ENCODE data around the gene NQO2. TPM values are rescaled to one million over a fixed set of nuclear protein-coding genes. Genes with fewer than 3 reads are reported as not detected.

Gene NQO2
- total RNA-seq, 3 donors from 2014 or later, result 13.4 to 24.1 (median 23.2) TPM

DNA sequence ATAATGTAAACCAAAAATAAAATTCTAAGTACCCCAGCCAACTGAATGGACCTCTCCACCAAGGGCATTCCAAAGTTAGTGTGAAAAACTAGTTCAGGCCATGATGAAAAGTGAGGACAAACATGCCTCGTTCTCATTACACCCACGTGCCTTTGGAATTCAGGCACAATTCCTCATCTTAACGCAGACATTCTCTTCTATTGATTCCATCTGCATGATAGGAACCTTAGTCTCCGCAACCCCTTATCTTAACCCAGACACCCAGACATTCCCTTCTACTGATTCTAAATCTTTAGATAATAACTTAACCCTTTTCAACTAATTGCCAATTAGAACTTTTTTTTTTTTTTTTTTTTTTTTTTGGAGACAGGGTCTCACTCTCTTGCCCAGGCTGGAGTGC, 20.8 kb upstream of the NQO2 start:
- ATAC-seq (no peak), DNase-seq (no peak)
- Histone ChIP-seq H3K4me3 (no peak overlapping the region), H3K4me1 (ENCODE audit: low read depth) (peaks cover 42% of the 10 kb centered on the region), H3K9me3 (no peaks in the 10 kb centered on the region), H3K36me3 (ENCODE audit: low read depth) (no peaks in the 10 kb centered on the region)
- TF ChIP-seq CTCF (IDR thresholded peaks at IDR 0.05), result no peak
- intact Hi-C loops (cut with DNase I, micrococcal nuclease), result no loop called here

- no peak for DNase-seq
- no peak for TF ChIP-seq CTCF (IDR thresholded peaks at IDR 0.05)
- Histone ChIP-seq H3K36me3 (ENCODE audit: low read depth) (no peaks in the 10 kb centered on the region), H3K4me3 (no peak overlapping the region), H3K9me3 (no peaks in the 10 kb centered on the region), H3K4me1 (ENCODE audit: low read depth) (peaks cover 42% of the 10 kb centered on the region)
- ATAC-seq, result peak; percentile 67
- intact Hi-C loops (cut with DNase I, micrococcal nuclease), result no loop called here
Measured at GRCh38 chr6:2979819-2980464, 19.8 kb upstream of the NQO2 start.

DNA sequence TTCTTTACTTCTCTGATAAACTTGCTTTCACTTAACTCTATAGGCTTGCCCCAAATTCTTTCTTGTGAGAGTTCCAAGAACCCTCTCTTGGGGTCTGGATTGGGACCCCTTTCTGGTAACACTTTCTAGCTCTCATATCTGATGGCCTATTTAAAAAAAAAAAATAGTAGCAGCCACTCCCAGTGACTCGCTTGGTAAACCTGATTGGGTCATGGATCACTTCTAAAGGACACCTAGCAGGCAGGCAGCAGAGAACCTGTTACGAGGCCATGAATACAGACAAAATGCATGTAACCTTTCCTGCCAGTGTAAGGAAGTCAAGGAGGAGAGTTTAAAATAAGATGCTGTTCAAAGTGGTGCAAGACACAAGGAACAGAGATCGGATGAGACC, 19.2 kb upstream of the NQO2 start:
- Histone ChIP-seq H3K9me3 (no peaks in the 10 kb centered on the region), H3K4me1 (ENCODE audit: low read depth) (peaks cover 42% of the 10 kb centered on the region), H3K36me3 (ENCODE audit: low read depth) (no peaks in the 10 kb centered on the region), H3K4me3 (no peak overlapping the region)
- ATAC-seq, result peak; percentile 50
- intact Hi-C loops (cut with DNase I, micrococcal nuclease), result no loop called here
- DNase-seq, result no peak
- no peak for TF ChIP-seq CTCF (IDR thresholded peaks at IDR 0.05)

DNA sequence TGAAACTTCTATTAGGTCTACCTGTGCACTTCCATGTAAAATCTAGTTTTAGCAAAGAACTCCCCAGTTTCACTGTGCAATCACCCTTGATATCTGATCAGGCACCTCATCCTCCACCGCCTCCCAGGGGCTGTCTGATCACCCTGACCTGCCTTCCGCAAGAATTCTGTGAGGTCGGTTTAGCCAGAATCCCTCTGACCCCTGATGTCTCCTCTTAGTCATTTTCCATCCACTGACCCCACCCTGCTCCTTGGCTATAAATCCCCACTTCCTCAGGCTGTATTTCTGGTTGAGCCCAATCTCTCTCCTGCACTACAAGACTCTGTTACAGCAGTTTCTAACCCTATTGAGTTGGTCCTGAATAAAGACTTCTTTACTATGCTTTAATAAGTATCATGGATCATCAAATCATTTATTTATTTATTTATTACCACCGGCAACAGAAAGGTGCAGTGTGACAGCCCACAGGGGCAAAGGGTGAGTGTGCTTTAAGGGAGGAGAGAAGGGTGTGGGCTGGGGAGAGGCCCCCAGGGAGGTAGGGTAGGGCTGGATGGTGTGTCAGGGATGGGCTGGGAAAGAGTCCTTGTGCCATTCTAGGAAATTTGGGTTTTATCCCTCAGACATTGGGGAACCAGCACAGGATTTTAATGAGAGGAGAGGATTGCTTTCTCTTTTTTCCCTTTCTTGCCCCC, 17.1 kb upstream of the NQO2 start:
- ATAC-seq (peak; percentile 56), DNase-seq (peak in 1 of 3 donors; percentile 53)
- Histone ChIP-seq H3K4me1 (ENCODE audit: low read depth) (peaks cover 55% of the 10 kb centered on the region), H3K9me3 (no peaks in the 10 kb centered on the region), H3K4me3 (no peak overlapping the region), H3K36me3 (ENCODE audit: low read depth) (no peaks in the 10 kb centered on the region)
- intact Hi-C loops (cut with DNase I, micrococcal nuclease), result no loop called here
- TF ChIP-seq CTCF (IDR thresholded peaks at IDR 0.05), result no peak

- ATAC-seq (no peak), DNase-seq (peak in 2 of 3 donors; percentile 67 to 71)
- no peak for TF ChIP-seq CTCF (IDR thresholded peaks at IDR 0.05)
- H3K36me3 ChIP-seq (ENCODE audit: low read depth), result no peaks in the 10 kb centered on the region
- no peaks in the 10 kb centered on the region for H3K9me3 ChIP-seq
- intact Hi-C loops (cut with DNase I, micrococcal nuclease), result no loop called here
- peaks cover 50% of the 10 kb centered on the region for H3K4me1 ChIP-seq (ENCODE audit: low read depth)
- H3K4me3 ChIP-seq, result no peak overlapping the region
Measured at GRCh38 chr6:2984738-2985406, 14.8 kb upstream of the NQO2 start.

All from mucosa of descending colon (tissue), 3 donors.